NCI-H524 (cell line): Measurements from ENCODE around the gene FAP.

ENCODE experiments used
- DNase-seq, 2 experiments: peaks; one replicate each; lab custom pipeline; 2025; lab: John Stamatoyannopoulos, UW

Gene FAP

GRCh38 chr2:162126527-162126926 lies 116.7 kb downstream of the FAP start:
- no peak for DNase-seq

GRCh38 chr2:162126111-162126519 lies 117.1 kb downstream of the FAP start:
- peak in 1 of 2 experiments; percentile 8 for DNase-seq

GRCh38 chr2:162125138-162125537 lies 118.1 kb downstream of the FAP start:
- no peak for DNase-seq

- DNase-seq, result peak; percentile 7 to 56
These were observed 119.2 kb downstream of the FAP start for GRCh38 chr2:162123806-162124758.
